ENCODE measurements around the gene NCR2. TPM values are rescaled to one million over a fixed set of nuclear protein-coding genes. Genes with fewer than 3 reads are reported as not detected.

Gene NCR2
- total RNA-seq, 1 experiment from 2014 or later, result not detected

- no TSS peak for BruUV-seq (replicated peaks)
- DNase-seq (ENCODE audit: low read depth, low spot score), result no peak
- TF ChIP-seq REST (IDR thresholded peaks at IDR 0.05; ENCODE audit: insufficient read depth in 1 of 2, low read depth in 2 of 2, low read length in 1 of 2) (no peak), SIN3A (IDR thresholded peaks at IDR 0.05; ENCODE audit: borderline replicate concordance, insufficient read depth, low read depth, low read length) (no peak), TCF7L2 (IDR thresholded peaks at IDR 0.05; ENCODE audit: low read depth, low read length) (no peak), CTCF (IDR thresholded peaks at IDR 0.05) (no peak), POLR2AphosphoS5 (IDR thresholded peaks at IDR 0.05; ENCODE audit: low read depth, low read length) (no peak)
- Histone ChIP-seq H3K27me3 (ENCODE audit: control insufficient read depth, insufficient read depth, low read length) (peaks cover 18% of the 10 kb centered on the region), H3K27ac (ENCODE audit: low read length) (no peak overlapping the region), H3K36me3 (ENCODE audit: control insufficient read depth, insufficient read depth, low read length) (no peaks in the 10 kb centered on the region), H3K4me3 (ENCODE audit: low read depth in 2 of 2, low read length in 2 of 2) (no peak overlapping the region), H3K9me3 (ENCODE audit: control insufficient read depth, insufficient read depth, low read depth, low read length) (no peaks in the 10 kb centered on the region), H3K4me1 (ENCODE audit: control insufficient read depth, insufficient read depth, low read length) (no peaks in the 10 kb centered on the region)
- CTCF ChIA-PET, result no interaction called here
- POLR2A ChIA-PET, result no interaction called here
- in situ Hi-C loops (cut with HindIII; ENCODE audit: low pct_unique_long_range_greater_than_20kb, low sequenced_read_pairs) (no loop called here), intact Hi-C loops (cut with micrococcal nuclease; ENCODE audit: unreplicated experiment) (no loop called here)
- ATAC-seq, result no peak
These were observed 47.2 kb upstream of the NCR2 start for GRCh38 chr6:41288030-41288753.

- no peak for DNase-seq (ENCODE audit: low read depth, low spot score)
- POLR2A ChIA-PET, result no interaction called here
- BruUV-seq (replicated peaks), result no TSS peak
These were observed 46.7 kb upstream of the NCR2 start for GRCh38 chr6:41288754-41289129.

More at GRCh38 chr6:41288754-41289129, 46.7 kb upstream of the NCR2 start:
- intact Hi-C loops (cut with micrococcal nuclease; ENCODE audit: unreplicated experiment), result no loop called here
- CTCF ChIA-PET, result no interaction called here
- no peaks in the 10 kb centered on the region for H3K9me3 ChIP-seq (ENCODE audit: control insufficient read depth, insufficient read depth, low read depth, low read length)
- peaks cover 18% of the 10 kb centered on the region for H3K27me3 ChIP-seq (ENCODE audit: control insufficient read depth, insufficient read depth, low read length)
- H3K4me1 ChIP-seq (ENCODE audit: control insufficient read depth, insufficient read depth, low read length), result no peaks in the 10 kb centered on the region
- in situ Hi-C loops (cut with HindIII; ENCODE audit: low pct_unique_long_range_greater_than_20kb, low sequenced_read_pairs), result no loop called here
- H3K4me3 ChIP-seq (ENCODE audit: low read depth in 2 of 2, low read length in 2 of 2), result no peak overlapping the region
- TF ChIP-seq REST (IDR thresholded peaks at IDR 0.05; ENCODE audit: insufficient read depth in 1 of 2, low read depth in 2 of 2, low read length in 1 of 2) (no peak), CTCF (IDR thresholded peaks at IDR 0.05) (no peak), SIN3A (IDR thresholded peaks at IDR 0.05; ENCODE audit: borderline replicate concordance, insufficient read depth, low read depth, low read length) (no peak), TCF7L2 (IDR thresholded peaks at IDR 0.05; ENCODE audit: low read depth, low read length) (no peak)
- H3K36me3 ChIP-seq (ENCODE audit: control insufficient read depth, insufficient read depth, low read length), result no peaks in the 10 kb centered on the region
- H3K27ac ChIP-seq (ENCODE audit: low read length), result no peak overlapping the region
- ATAC-seq, result no peak

All from Panc1 (cell line).